Stimulated activated CD8-positive, alpha-beta memory T cell treated with anti-CD3 and anti-CD28 coated beads, Interleukin-7, amount 100 ng/mL, for 4 hours (primary cell): ENCODE measurements around the gene PAPOLB.

Experiments
- DNase-seq, 2 donors: peaks; one replicate each; pipeline ENCODE4 v3.0.0-alpha.2; 2020; ENCODE audit warnings: low read depth in 2 of 2

PAPOLB gene

GRCh38 chr7:4878336-4879335 lies 16.8 kb upstream of the PAPOLB start:
- DNase-seq, result no peak

GRCh38 chr7:4876586-4876985 lies 14.8 kb upstream of the PAPOLB start:
- no peak for DNase-seq

- DNase-seq, result no peak
Observed at GRCh38 chr7:4875391-4875790, 13.6 kb upstream of the PAPOLB start.

GRCh38 chr7:4873071-4873944 lies 11.5 kb upstream of the PAPOLB start:
- DNase-seq, result no peak

GRCh38 chr7:4871930-4872675 lies 10.3 kb upstream of the PAPOLB start:
- DNase-seq, result no peak

GRCh38 chr7:4871056-4871680 lies 9.3 kb upstream of the PAPOLB start:
- DNase-seq, result no peak

GRCh38 chr7:4868493-4868892 lies 6.7 kb upstream of the PAPOLB start:
- DNase-seq, result no peak

GRCh38 chr7:4866528-4867496 lies 5.0 kb upstream of the PAPOLB start:
- no peak for DNase-seq

GRCh38 chr7:4862156-4862555 lies 326 bp upstream of the PAPOLB start:
- no peak for DNase-seq

- DNase-seq, result no peak
Observed at GRCh38 chr7:4861227-4861626, 603 bp downstream of the PAPOLB start.

GRCh38 chr7:4857189-4857588 lies 4.6 kb downstream of the PAPOLB start:
- no peak for DNase-seq

- no peak for DNase-seq
Observed at GRCh38 chr7:4856336-4857057, 5.3 kb downstream of the PAPOLB start.

GRCh38 chr7:4854916-4855315 lies 6.9 kb downstream of the PAPOLB start:
- DNase-seq, result no peak

GRCh38 chr7:4851459-4852422 lies 10.1 kb downstream of the PAPOLB start:
- no peak for DNase-seq

GRCh38 chr7:4850262-4850795 lies 11.5 kb downstream of the PAPOLB start:
- no peak for DNase-seq

GRCh38 chr7:4849390-4849789 lies 12.4 kb downstream of the PAPOLB start:
- no peak for DNase-seq

- DNase-seq, result no peak
Observed at GRCh38 chr7:4845740-4846142, 16.1 kb downstream of the PAPOLB start.
